Pulmonary artery endothelial cell (primary cell): ENCODE data around the gene TMEM229B. TPM values are rescaled to one million over a fixed set of nuclear protein-coding genes. Genes with fewer than 3 reads are reported as not detected.

Experiments used
- DNase-seq: peaks from one replicate; pipeline ENCODE4 v3.0.0-alpha.2; 2011; ENCODE audit warnings: low read depth, low spot score
- total RNA-seq: library from RNA; depleted of rRNA; stranded (reverse); fragments of >200 nt; gene quantifications from 2 replicates; pipeline ENCODE4 v1.2.3, GENCODE V29; 2014

TMEM229B gene
- total RNA-seq, 1 donor from 2014 or later = 0.07 TPM

DNA sequence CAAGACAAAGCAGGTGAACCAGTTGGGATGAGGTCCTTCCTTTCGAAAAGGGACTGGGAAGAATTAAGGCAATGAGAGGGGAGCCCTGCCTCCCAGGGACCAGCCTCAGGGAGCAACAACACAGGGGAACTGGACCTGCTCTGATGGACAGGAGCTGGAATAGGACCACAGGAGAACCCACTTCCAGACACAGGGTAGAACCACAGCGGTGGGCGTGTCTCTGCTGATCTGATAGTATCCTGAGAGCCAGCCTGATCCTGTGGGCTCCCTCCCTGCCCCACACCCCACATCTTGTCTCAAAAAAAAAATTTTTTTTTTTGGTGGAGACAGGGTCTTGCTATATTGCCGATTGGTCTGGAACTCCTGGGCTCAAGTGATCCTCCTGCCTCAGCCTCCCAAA lies 62.9 kb downstream of the TMEM229B start:
- DNase-seq = no peak

GRCh38 chr14:67424539-67424938 lies 64.0 kb downstream of the TMEM229B start:
- no peak for DNase-seq

DNA sequence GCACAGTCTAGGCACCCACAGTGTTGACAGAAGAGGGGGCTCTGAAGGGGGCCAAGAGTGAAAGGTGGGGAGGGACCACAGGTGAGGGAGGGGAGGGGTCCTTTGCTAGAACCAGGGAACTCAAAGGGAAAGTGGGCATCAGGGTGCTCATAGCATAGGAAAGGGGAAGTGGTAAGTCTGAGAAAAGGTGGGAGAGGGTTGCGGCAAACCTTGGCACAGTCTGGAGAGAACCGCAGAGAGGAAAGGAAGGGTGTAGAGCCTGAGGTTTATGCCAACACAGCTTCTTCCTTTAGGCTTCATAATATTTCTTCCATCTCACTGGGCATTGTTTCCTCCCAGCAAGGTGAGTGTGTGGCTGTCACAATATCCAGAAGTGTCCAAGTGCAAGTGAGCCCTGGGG lies 65.1 kb downstream of the TMEM229B start:
- DNase-seq = no peak

- DNase-seq = no peak
Observed at GRCh38 chr14:67421356-67422224, 66.9 kb downstream of the TMEM229B start.

Other genes with a start within 250 kb of the TMEM229B start
- 23.9 and 32.2 TPM in 2 replicates for gene PALS1, start 247.3 kb downstream of the TMEM229B start, total RNA-seq
- 76.7 and 78.9 TPM in 2 replicates for gene ATP6V1D, start 128.9 kb downstream of the TMEM229B start, total RNA-seq
- 231 and 355 TPM in 2 replicates for gene EIF2S1, start 128.4 kb downstream of the TMEM229B start, total RNA-seq
- gene PLEK2, start 76.6 kb downstream of the TMEM229B start, total RNA-seq = 10.4 and 11.9 TPM in 2 replicates
- gene PLEKHH1, start 44.6 kb upstream of the TMEM229B start, total RNA-seq = 0.14 and 0.26 TPM in 2 replicates
- gene PIGH, start 111.5 kb upstream of the TMEM229B start, total RNA-seq = 8.0 and 12.8 TPM in 2 replicates
- gene ARG2, start 131.2 kb upstream of the TMEM229B start, total RNA-seq = 35.9 and 54.9 TPM in 2 replicates
- gene VTI1B, start 185.9 kb upstream of the TMEM229B start, total RNA-seq = 49.3 and 71.5 TPM in 2 replicates
- gene RDH11, start 207.0 kb upstream of the TMEM229B start, total RNA-seq = 117 and 138 TPM in 2 replicates
- not detected in 2 replicates for gene RDH12, start 213.2 kb upstream of the TMEM229B start, total RNA-seq